Measurements from ENCODE around the gene MYO1D. TPM values are rescaled to one million over a fixed set of nuclear protein-coding genes. Genes with fewer than 3 reads are reported as not detected.

MYO1D gene
- total and polyA plus RNA-seq, 4 donors = 4.5 to 22.9 (median 13.3) TPM

- TF ChIP-seq, protein P1, sequence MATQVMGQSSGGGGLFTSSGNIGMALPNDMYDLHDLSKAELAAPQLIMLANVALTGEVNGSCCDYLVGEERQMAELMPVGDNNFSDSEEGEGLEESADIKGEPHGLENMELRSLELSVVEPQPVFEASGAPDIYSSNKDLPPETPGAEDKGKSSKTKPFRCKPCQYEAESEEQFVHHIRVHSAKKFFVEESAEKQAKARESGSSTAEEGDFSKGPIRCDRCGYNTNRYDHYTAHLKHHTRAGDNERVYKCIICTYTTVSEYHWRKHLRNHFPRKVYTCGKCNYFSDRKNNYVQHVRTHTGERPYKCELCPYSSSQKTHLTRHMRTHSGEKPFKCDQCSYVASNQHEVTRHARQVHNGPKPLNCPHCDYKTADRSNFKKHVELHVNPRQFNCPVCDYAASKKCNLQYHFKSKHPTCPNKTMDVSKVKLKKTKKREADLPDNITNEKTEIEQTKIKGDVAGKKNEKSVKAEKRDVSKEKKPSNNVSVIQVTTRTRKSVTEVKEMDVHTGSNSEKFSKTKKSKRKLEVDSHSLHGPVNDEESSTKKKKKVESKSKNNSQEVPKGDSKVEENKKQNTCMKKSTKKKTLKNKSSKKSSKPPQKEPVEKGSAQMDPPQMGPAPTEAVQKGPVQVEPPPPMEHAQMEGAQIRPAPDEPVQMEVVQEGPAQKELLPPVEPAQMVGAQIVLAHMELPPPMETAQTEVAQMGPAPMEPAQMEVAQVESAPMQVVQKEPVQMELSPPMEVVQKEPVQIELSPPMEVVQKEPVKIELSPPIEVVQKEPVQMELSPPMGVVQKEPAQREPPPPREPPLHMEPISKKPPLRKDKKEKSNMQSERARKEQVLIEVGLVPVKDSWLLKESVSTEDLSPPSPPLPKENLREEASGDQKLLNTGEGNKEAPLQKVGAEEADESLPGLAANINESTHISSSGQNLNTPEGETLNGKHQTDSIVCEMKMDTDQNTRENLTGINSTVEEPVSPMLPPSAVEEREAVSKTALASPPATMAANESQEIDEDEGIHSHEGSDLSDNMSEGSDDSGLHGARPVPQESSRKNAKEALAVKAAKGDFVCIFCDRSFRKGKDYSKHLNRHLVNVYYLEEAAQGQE (IDR thresholded peaks at IDR 0.05) = no peak
- TF ChIP-seq HNF4A (conservative IDR thresholded peaks at IDR 0.05) (no peak), SP1 (IDR thresholded peaks at IDR 0.05) (no peak), HNF4G (IDR thresholded peaks at IDR 0.05) (no peak), FOXA1 (IDR thresholded peaks at IDR 0.05) (no peak)
- TF ChIP-seq, protein P2, sequence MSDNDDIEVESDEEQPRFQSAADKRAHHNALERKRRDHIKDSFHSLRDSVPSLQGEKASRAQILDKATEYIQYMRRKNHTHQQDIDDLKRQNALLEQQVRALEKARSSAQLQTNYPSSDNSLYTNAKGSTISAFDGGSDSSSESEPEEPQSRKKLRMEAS (IDR thresholded peaks at IDR 0.05) = no peak
- TF ChIP-seq, protein P3, sequence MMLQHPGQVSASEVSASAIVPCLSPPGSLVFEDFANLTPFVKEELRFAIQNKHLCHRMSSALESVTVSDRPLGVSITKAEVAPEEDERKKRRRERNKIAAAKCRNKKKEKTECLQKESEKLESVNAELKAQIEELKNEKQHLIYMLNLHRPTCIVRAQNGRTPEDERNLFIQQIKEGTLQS (IDR thresholded peaks at IDR 0.05) = no peak
These were observed 14.9 kb downstream of the MYO1D start (continued) for GRCh38 chr17:32861981-32862380.

DNA sequence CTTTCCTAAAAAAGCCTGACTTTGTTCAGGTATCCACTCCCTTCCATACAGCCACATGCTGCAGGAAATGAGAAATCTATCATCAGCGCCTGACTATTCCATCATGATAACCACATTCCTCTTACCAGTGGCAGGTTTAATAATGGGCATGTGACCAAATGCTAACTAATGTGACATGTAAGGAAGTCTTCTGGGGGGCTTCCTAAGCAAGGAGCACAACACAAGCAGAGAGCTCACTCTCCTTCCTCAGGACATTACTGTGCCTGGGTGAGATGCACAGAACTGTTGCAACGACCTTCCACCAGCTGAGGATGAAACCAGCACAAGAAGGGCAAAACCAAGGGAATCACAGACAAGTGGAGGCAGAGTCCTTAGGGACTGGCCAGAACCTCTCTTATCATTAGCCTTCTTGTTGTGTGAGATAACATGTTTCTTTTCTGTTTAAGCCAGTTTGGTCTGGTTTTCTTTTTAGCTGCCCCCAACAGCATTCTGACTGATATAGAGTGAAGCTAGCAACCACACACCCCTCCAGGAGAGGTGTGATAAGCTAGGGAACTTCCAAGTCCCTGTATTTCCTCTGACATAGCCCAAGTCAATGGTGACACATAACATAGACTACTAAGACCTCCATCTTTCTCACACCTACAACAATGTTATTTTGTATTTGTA lies 16.9 kb downstream of the MYO1D start:
- Histone ChIP-seq H3K9ac (ENCODE audit: low read depth in 1 of 2, low read length in 2 of 2) (no peak overlapping the region), H3K4me3 (ENCODE audit: low read depth in 1 of 3, low read length in 3 of 3) (no peak overlapping the region), H3K27me3 (ENCODE audit: control insufficient read depth in 4 of 4, insufficient read depth in 4 of 4, low read length in 3 of 4) (no peaks in the 10 kb centered on the region), H3K4me1 (ENCODE audit: control insufficient read depth in 4 of 4, insufficient read depth in 4 of 4, low read length in 3 of 4) (peaks cover 4 to 10% (median 6%) of the 10 kb centered on the region in 4 donors), H3K9me3 (ENCODE audit: control insufficient read depth in 4 of 4, low read length in 3 of 4) (no peaks in the 10 kb centered on the region), H3K27ac (ENCODE audit: low read depth in 1 of 2, low read length in 2 of 2) (no peak overlapping the region), H3K36me3 (ENCODE audit: control insufficient read depth in 4 of 4, insufficient read depth in 3 of 4, low read depth in 1 of 4, low read length in 3 of 4) (no peaks in the 10 kb centered on the region)
- TF ChIP-seq EGR1 (IDR thresholded peaks at IDR 0.05; ENCODE audit: low read depth in 2 of 2) = no peak
- DNase-seq (ENCODE audit: low spot score) = no peak
- WGBS = 78% methylated on average over 2 of the region's 2 CpGs

DNA sequence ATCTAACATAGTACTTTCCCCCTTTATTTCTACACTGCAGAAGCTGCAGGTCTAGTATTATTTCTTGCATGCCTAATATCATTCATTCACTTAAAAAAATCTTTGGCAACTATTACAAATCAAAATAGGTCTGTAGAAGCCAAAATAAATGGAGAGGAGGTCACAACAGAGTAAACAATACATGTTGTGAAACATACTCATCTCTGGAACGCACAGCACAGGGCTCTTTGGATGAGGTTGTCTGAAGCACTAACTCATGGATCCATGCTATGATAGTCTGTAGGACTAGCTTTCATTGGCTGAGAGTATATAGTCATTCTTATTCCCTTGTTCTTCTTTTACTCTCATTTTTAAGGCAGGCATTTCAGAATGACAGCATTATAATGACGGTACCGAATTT lies 21.3 kb downstream of the MYO1D start:
- no peak overlapping the region for H3K9ac ChIP-seq (ENCODE audit: low read depth in 1 of 2, low read length in 2 of 2)
- H3K27me3 ChIP-seq (ENCODE audit: control insufficient read depth in 4 of 4, insufficient read depth in 4 of 4, low read length in 3 of 4) = no peaks in the 10 kb centered on the region
- 74% methylated on average over 3 of the region's 3 CpGs for WGBS
- H3K36me3 ChIP-seq (ENCODE audit: control insufficient read depth in 4 of 4, insufficient read depth in 3 of 4, low read depth in 1 of 4, low read length in 3 of 4) = no peaks in the 10 kb centered on the region
- H3K27ac ChIP-seq (ENCODE audit: low read depth in 1 of 2, low read length in 2 of 2) = no peak overlapping the region
- peaks cover 5 to 10% (median 6%) of the 10 kb centered on the region in 4 donors for H3K4me1 ChIP-seq (ENCODE audit: control insufficient read depth in 4 of 4, insufficient read depth in 4 of 4, low read length in 3 of 4)
- H3K4me3 ChIP-seq (ENCODE audit: low read depth in 1 of 3, low read length in 3 of 3) = no peak overlapping the region
- no peak for DNase-seq (ENCODE audit: low spot score)
- peak in 1 of 2 donors; percentile 26 for TF ChIP-seq RXRA (IDR thresholded peaks at IDR 0.05)
- TF ChIP-seq, protein P2 (IDR thresholded peaks at IDR 0.05) = no peak
- TF ChIP-seq HNF4A (conservative IDR thresholded peaks at IDR 0.05) = peak; percentile 8 to 9
- TF ChIP-seq FOXA1 (IDR thresholded peaks at IDR 0.05) = no peak
- no peak for TF ChIP-seq EGR1 (IDR thresholded peaks at IDR 0.05; ENCODE audit: low read depth in 2 of 2)
- TF ChIP-seq ZBTB33 (IDR thresholded peaks at IDR 0.05) = no peak
- TF ChIP-seq TAF1 (conservative IDR thresholded peaks at IDR 0.05) = no peak
- peak; percentile 23 for TF ChIP-seq FOXA2 (IDR thresholded peaks at IDR 0.05)
- H3K9me3 ChIP-seq (ENCODE audit: control insufficient read depth in 4 of 4, low read length in 3 of 4) = no peaks in the 10 kb centered on the region

Measured in liver (tissue), 9 donors.